HG03135 (cell line): ENCODE results near the gene SLC25A51.

Experiments
- ATAC-seq: cut with Tn5 transposase; IDR thresholded peaks from one replicate; pipeline ENCODE4 v1.9.1; 2021; ENCODE audit warnings: mild to moderate bottlenecking, moderate library complexity; ENCODE audit not compliant: unreplicated experiment

The SLC25A51 gene

GRCh38 chr9:37938121-37938891 is 34.4 kb upstream of the SLC25A51 start:
- no peak for ATAC-seq

DNA sequence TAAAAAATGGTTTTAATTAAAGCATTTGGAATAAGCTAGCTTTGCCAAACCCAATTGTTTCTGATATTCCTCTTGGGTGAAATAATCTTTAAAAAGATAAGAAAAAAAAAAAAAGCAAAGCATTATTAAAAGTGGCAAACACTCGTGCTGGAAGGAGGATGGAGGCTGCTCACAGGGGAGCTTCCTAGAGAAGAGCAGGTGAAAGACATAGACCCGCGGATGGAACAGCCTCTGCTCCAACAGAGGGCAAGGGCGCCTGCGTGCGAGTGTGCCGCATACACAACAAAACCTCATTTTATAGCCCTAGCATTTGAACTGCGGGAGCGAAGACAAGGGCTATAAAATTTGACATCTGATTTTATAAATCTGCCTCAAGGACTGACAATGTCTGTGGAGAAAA is 33.4 kb upstream of the SLC25A51 start:
- no peak for ATAC-seq

GRCh38 chr9:37936965-37937364 is 33.0 kb upstream of the SLC25A51 start:
- ATAC-seq, result no peak

GRCh38 chr9:37936376-37936775 is 32.4 kb upstream of the SLC25A51 start:
- ATAC-seq, result no peak

DNA sequence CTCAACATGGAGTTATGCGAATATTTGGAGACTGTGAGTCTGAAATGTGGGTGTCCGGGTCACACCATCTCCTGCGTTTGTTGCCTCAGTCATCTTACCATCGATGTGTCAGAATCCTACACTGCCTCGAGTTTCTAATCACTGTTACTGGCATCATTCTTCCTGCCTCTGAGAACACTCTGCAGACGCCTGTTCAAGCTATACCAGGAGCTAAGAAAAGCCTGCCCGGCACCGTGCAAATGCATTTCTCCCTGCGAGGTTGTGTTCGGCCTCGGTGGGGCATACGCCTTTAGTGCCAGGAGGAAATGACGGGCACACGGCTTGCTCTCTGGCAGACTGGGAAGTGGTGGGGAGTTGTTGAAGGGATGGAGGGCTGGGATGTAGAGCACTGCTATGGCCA is 31.2 kb upstream of the SLC25A51 start:
- ATAC-seq, result no peak

- no peak for ATAC-seq
Observed at GRCh38 chr9:37931592-37931991, 27.7 kb upstream of the SLC25A51 start.

- no peak for ATAC-seq
Observed at GRCh38 chr9:37929441-37929895, 25.5 kb upstream of the SLC25A51 start.

DNA sequence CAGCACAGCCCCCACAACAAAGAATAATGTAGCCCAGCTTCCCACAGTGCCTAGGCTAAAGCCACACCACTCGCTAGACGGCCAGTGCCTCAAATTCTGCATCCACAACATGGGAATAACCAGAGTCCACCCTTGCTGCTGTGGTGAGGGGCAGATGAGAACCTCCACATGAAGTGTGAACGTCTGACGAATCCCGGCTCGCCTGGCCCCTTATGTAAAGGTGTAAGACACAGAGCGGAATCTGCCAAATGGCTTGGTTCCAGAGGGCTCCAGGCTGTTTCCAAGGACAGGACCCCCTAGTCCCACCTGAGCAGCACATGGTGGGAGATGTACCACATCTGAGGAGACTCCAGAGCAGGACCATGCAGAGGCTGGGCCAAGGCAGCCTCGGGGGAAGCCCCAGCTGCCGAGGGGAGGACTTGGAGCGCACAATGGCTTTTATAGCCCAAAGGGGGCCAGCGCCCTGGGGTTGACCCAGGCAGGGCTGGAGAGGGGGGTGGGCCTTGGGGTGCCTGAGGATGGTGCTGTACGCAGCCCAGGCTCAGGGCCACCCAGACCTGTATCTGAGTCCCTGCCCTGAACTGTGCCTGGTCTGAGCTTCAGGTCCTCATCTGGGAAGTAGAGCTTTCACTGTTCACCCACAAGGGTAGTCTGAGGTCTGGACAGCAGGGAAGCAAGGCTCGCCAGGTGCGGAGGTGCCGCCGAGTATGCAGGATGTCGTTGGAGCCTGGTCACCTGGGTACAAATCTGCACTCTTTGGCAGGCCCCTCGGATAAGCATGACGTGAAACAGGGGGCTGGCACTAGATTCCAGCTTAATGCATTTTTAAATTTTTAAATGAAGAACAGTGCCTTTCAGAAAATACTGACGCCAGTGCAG is 24.9 kb upstream of the SLC25A51 start:
- ATAC-seq, result no peak

DNA sequence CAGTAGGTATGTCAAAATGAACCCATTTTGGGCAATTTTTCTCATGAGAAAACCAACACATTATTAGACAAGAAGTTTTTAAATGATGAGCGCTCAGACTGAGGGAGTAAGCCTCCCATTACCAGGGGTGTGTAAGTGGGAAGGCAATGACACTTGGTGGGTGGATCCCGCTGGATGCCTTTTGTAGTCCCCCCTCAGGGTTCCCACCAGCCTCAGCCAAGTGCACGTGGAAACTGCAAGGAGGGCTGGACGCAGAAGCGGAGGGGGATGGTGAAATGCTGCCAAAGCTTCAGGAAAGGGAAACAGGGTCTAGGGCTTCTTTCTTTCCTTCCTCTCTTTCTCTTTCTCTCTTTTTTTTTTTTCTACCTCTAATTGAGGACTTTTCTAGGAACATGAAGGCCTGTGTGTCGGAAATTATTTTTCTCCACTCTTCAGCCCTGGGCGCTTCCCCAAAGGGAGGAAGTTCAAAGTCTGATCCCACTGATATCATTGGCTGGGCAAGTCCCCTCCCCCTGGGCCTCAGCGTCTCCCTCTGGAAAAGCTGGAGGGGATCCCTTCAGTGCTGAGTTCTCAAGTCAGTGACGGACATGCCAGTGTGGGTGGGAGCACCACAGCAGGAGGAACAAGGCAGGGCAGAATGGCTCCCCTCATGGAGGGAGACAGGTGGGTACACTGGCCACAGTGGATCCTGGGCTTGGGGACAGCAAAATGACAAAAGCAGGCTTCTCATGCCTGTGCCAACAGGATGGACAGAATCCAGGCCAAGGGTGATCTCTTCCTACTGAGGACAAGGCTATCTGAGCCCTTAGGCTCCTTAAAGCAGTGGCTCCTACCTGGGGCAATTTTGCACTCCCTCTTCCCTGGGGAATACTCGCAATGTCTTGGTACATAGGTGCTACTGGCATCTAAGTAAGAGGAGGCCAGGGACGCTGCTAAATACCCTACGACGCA is 23.9 kb upstream of the SLC25A51 start:
- ATAC-seq, result no peak

- ATAC-seq, result no peak
Observed at GRCh38 chr9:37927132-37927531, 23.2 kb upstream of the SLC25A51 start.

DNA sequence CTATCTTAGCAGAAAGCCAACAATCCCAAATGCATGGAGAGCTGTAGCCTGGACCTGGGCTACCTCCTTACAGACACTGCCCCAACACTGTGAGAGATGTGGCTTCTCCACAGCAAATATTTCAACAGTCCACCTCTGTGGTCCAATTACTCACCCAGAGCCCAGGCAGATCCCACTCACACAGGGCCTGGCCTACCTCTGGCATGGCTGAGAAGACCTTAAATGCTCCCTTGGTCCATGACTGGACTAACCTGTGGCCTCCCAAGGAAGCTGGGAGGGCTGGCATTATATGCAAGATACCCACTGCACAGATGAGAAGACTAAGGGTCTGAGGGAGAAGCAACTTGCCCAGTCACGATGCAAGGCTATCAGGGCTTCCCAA is 22.8 kb upstream of the SLC25A51 start:
- ATAC-seq, result no peak

GRCh38 chr9:37925786-37926736 is 22.1 kb upstream of the SLC25A51 start:
- ATAC-seq, result no peak

DNA sequence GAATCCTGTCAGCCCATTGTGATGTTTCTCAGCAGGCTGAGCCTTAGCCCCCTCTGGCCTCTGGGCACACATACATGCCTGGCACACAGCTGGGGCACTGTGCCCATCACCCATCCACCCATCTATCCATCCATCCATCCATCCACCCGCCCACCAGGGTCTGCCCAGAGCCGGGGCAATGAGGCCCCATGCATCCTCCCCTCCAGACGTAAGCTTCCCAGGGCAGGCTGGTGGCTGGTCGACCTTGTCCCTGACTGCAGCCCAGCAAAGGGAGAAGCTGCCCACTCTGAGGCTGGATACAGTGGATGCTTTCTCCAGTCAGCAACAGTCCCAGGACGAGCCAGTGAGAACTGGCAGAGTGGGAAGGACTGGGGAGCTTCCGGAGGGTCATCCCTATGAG is 21.1 kb upstream of the SLC25A51 start:
- no peak for ATAC-seq

- ATAC-seq, result no peak
Observed at GRCh38 chr9:37924538-37924937, 20.6 kb upstream of the SLC25A51 start.

DNA sequence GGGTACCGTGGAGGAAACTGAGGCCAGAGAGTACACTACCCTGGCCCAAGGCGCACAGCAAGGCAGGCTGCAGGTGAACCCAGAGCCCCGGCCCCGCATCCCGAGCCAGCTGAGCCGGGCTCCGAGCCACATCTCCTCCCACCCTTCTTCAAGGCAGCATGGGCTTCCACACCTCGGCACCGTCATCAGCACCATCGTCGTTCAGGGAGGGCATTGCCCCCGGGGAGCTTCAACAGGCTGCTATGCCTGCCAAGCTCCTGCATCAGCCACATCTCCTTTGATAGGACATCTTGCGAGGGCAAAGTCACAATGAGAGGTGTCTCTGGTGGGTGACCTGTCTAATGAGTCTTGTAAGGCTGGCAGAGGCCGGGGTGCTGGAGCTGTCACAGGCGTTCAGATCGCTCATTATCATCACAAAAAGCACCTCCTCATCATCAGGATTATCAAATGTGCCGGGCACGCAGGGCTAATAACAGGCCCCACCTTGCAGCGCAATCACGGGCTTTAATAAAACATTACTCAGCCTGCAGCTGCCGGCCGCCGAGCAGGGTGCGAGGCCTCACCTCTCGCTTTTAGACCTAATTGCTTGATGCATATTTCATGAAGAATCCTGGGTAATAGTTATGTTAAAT is 20.0 kb upstream of the SLC25A51 start:
- no peak for ATAC-seq

- ATAC-seq, result no peak
Observed at GRCh38 chr9:37923118-37923795, 19.3 kb upstream of the SLC25A51 start.

DNA sequence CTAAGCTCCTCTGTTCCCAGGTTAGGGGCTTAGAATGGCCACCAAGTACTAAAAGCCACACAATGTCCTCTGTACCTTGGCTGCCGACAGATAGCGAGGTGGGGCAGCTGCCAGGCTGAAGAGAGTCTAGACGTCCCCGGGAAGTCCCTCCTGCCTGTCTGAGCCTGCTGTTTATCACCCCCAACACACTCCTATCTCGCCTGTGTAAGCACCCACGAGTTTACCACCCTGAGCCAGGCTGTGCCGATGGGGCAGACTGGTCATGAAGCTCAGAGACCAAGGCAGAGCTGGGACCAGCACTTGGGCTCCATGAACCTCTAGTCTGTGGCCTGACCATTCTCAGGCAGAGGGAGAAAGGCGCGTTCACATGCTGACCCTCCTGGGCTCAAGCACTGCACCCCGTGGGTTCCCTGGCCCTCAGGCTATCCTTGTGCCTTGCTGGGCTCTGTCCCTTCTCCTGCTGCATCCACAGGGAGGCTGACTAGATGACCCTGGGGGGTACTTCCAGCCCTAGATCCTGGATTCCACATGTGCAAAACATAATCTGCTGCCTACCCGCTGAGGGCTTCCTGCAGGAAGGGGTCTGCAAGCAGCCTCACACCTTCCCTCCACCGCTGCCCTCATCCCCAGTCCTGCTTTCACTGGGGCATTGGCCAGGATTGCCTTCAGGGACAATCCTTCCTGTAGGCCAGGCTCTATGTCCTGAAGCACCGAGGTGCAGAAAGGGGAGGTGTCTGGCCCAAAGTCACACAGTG is 18.6 kb upstream of the SLC25A51 start:
- no peak for ATAC-seq
